Gastrocnemius medialis (tissue), 4 donors: ENCODE measurements around the gene COLGALT1.

Experiments
- CTCF ChIP-seq, 5 experiments: fragments of 450-650 bp in 3 of 5; fragments of 200-600 bp in 2 of 5; sonication (generic) in 2 of 5; IDR thresholded peaks in 4 of 5; conservative IDR thresholded peaks in 1 of 5; 1 replicate in 4 of 5; 2 replicates in 1 of 5; pipeline ENCODE4 v1.5.1; 2016 to 2019; ENCODE audit warnings: antibody characterized with exemption in 5 of 5, mild to moderate bottlenecking in 3 of 5, moderate library complexity in 3 of 5
- POLR2A ChIP-seq, 2 donors: fragments of 450-650 bp; IDR thresholded peaks; one replicate each; pipeline ENCODE4 v1.6.1; 2017; ENCODE audit warnings: antibody characterized with exemption in 2 of 2, mild to moderate bottlenecking in 2 of 2, moderate library complexity in 2 of 2

DNA sequence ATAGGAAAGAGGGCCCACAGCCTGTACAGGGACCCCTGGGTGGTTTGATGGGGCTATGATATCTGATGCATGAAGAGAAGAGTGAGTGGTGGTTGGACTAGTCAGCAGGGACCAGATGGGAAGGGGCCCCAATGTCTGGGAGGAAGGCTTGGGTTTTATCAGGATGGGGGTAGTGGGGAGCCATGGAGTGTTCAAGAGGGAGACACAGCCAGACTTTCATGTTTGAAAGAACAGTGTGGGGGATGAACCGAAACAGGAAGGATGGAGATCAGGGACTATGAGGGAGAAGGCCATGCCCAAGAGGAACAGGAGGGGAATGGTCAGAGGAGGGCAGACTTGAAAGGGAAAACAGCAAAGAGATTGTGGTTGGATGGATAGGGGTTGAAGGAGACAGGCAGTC, 69.6 kb downstream of the COLGALT1 start:
- TF ChIP-seq CTCF (IDR thresholded peaks at IDR 0.05 in 4 of 5, conservative IDR thresholded peaks at IDR 0.05 in 1 of 5): no peak
- no peak for TF ChIP-seq POLR2A (IDR thresholded peaks at IDR 0.05)
